ENCODE results near the gene KIF5B.

DNA sequence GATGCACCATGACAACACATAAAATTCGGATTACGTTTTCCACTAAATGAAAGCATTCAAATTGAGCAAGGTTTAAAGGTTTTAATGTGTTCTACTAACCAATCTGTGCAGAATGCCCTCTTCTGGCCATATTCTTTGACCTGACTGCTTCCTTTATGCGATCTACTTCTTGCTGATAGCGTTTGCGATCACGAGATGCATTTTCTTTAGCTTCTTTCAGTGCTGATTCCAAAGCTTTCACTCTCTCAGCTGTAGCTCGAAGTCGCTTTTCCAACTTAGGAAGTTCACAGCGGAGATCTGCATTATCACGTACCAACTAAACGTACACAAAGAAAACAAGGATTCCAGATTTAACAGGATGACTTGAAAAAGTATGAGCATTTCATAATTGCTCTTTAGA lies 39.2 kb downstream of the KIF5B start:
- TF ChIP-seq, protein P1, sequence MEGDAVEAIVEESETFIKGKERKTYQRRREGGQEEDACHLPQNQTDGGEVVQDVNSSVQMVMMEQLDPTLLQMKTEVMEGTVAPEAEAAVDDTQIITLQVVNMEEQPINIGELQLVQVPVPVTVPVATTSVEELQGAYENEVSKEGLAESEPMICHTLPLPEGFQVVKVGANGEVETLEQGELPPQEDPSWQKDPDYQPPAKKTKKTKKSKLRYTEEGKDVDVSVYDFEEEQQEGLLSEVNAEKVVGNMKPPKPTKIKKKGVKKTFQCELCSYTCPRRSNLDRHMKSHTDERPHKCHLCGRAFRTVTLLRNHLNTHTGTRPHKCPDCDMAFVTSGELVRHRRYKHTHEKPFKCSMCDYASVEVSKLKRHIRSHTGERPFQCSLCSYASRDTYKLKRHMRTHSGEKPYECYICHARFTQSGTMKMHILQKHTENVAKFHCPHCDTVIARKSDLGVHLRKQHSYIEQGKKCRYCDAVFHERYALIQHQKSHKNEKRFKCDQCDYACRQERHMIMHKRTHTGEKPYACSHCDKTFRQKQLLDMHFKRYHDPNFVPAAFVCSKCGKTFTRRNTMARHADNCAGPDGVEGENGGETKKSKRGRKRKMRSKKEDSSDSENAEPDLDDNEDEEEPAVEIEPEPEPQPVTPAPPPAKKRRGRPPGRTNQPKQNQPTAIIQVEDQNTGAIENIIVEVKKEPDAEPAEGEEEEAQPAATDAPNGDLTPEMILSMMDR (conservative IDR thresholded peaks at IDR 0.05; ENCODE audit: low read depth, low read length), result no peak
- TF ChIP-seq RAD21 (IDR thresholded peaks at IDR 0.05; ENCODE audit: low read length) (no peak), POLR2A (IDR thresholded peaks at IDR 0.05; ENCODE audit: low read depth, low read length) (no peak), MXI1 (IDR thresholded peaks at IDR 0.05; ENCODE audit: borderline replicate concordance, low read depth, low read length) (no peak), SMC3 (IDR thresholded peaks at IDR 0.05; ENCODE audit: low read depth, low read length) (no peak), MAFK (IDR thresholded peaks at IDR 0.05; ENCODE audit: low read depth, low read length) (no peak), MAZ (IDR thresholded peaks at IDR 0.05; ENCODE audit: borderline replicate concordance, low read depth, low read length) (no peak), CEBPB (IDR thresholded peaks at IDR 0.05; ENCODE audit: low read depth, low read length) (no peak), RFX5 (IDR thresholded peaks at IDR 0.05; ENCODE audit: low read depth, low read length) (no peak)
- TF ChIP-seq, protein P2, sequence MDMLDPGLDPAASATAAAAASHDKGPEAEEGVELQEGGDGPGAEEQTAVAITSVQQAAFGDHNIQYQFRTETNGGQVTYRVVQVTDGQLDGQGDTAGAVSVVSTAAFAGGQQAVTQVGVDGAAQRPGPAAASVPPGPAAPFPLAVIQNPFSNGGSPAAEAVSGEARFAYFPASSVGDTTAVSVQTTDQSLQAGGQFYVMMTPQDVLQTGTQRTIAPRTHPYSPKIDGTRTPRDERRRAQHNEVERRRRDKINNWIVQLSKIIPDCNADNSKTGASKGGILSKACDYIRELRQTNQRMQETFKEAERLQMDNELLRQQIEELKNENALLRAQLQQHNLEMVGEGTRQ (IDR thresholded peaks at IDR 0.05; ENCODE audit: low read depth, low read length), result no peak
- TF ChIP-seq, protein P3, sequence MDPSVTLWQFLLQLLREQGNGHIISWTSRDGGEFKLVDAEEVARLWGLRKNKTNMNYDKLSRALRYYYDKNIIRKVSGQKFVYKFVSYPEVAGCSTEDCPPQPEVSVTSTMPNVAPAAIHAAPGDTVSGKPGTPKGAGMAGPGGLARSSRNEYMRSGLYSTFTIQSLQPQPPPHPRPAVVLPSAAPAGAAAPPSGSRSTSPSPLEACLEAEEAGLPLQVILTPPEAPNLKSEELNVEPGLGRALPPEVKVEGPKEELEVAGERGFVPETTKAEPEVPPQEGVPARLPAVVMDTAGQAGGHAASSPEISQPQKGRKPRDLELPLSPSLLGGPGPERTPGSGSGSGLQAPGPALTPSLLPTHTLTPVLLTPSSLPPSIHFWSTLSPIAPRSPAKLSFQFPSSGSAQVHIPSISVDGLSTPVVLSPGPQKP (IDR thresholded peaks at IDR 0.05; ENCODE audit: borderline replicate concordance, low read depth, low read length), result no peak
